Measurements from ENCODE around the gene ZNF136. TPM values are rescaled to one million over a fixed set of nuclear protein-coding genes. Genes with fewer than 3 reads are reported as not detected.

Gene ZNF136
- total RNA-seq, 1 donor from 2014 or later: 5.6 TPM

GRCh38 chr19:12198136-12198535 is 35.2 kb downstream of the ZNF136 start:
- intact Hi-C loops (cut with micrococcal nuclease): no loop called here
- H3K27ac ChIP-seq (replicated peaks): no peak overlapping the region
- H3K27me3 ChIP-seq (ENCODE audit: low read depth): no peaks in the 10 kb centered on the region
- H3K4me1 ChIP-seq: peaks cover 21% of the 10 kb centered on the region
- no peak overlapping the region for H3K4me3 ChIP-seq
- no peak for DNase-seq
- TF ChIP-seq CTCF (IDR thresholded peaks at IDR 0.05; ENCODE audit: borderline replicate concordance): no peak
- H3K9me3 ChIP-seq (replicated peaks): peaks cover 25% of the 10 kb centered on the region
- peaks cover under 1% of the 10 kb centered on the region for H3K36me3 ChIP-seq

- no peak for DNase-seq
- peaks cover 18% of the 10 kb centered on the region for H3K9me3 ChIP-seq (replicated peaks)
- intact Hi-C loops (cut with micrococcal nuclease): no loop called here
- H3K27me3 ChIP-seq (ENCODE audit: low read depth): no peaks in the 10 kb centered on the region
- H3K36me3 ChIP-seq: peaks cover 5% of the 10 kb centered on the region
- no peak overlapping the region for H3K27ac ChIP-seq (replicated peaks)
- no peak overlapping the region for H3K4me3 ChIP-seq
- TF ChIP-seq CTCF (IDR thresholded peaks at IDR 0.05; ENCODE audit: borderline replicate concordance): no peak
- peaks cover 13% of the 10 kb centered on the region for H3K4me1 ChIP-seq
These were observed 37.0 kb downstream of the ZNF136 start for GRCh38 chr19:12199757-12200419.

GRCh38 chr19:12202250-12202649 is 39.4 kb downstream of the ZNF136 start:
- H3K9me3 ChIP-seq (replicated peaks): peaks cover 32% of the 10 kb centered on the region

GRCh38 chr19:12205296-12205695 is 42.4 kb downstream of the ZNF136 start:
- no peak overlapping the region for H3K4me3 ChIP-seq
- H3K36me3 ChIP-seq: peaks cover 45% of the 10 kb centered on the region
- H3K9me3 ChIP-seq (replicated peaks): peaks cover 46% of the 10 kb centered on the region
- TF ChIP-seq CTCF (IDR thresholded peaks at IDR 0.05; ENCODE audit: borderline replicate concordance): no peak
- DNase-seq: no peak
- intact Hi-C loops (cut with micrococcal nuclease): no loop called here
- no peak overlapping the region for H3K27ac ChIP-seq (replicated peaks)
- no peaks in the 10 kb centered on the region for H3K4me1 ChIP-seq
- no peaks in the 10 kb centered on the region for H3K27me3 ChIP-seq (ENCODE audit: low read depth)

More at GRCh38 chr19:12202250-12202649, 39.4 kb downstream of the ZNF136 start:
- Histone ChIP-seq H3K27ac (replicated peaks) (no peak overlapping the region), H3K4me1 (no peaks in the 10 kb centered on the region), H3K27me3 (ENCODE audit: low read depth) (no peaks in the 10 kb centered on the region), H3K36me3 (peaks cover 15% of the 10 kb centered on the region), H3K4me3 (no peak overlapping the region)
- intact Hi-C loops (cut with micrococcal nuclease): no loop called here
- TF ChIP-seq CTCF (IDR thresholded peaks at IDR 0.05; ENCODE audit: borderline replicate concordance): peak; percentile 56
- peak; percentile 18 for DNase-seq

- no peaks in the 10 kb centered on the region for H3K4me1 ChIP-seq
- intact Hi-C loops (cut with micrococcal nuclease): no loop called here
- H3K4me3 ChIP-seq: no peak overlapping the region
- TF ChIP-seq CTCF (IDR thresholded peaks at IDR 0.05; ENCODE audit: borderline replicate concordance): no peak
- H3K9me3 ChIP-seq (replicated peaks): peaks cover 75% of the 10 kb centered on the region
- no peak overlapping the region for H3K27ac ChIP-seq (replicated peaks)
- H3K36me3 ChIP-seq: peaks cover 45% of the 10 kb centered on the region
- no peaks in the 10 kb centered on the region for H3K27me3 ChIP-seq (ENCODE audit: low read depth)
- DNase-seq: no peak
These were observed 45.3 kb downstream of the ZNF136 start for GRCh38 chr19:12208221-12208620.
